GM18951 (cell line): ENCODE measurements around the gene CLCN6.

ENCODE experiments used
- POLR2A ChIP-seq: IDR thresholded peaks from 4 replicates; pipeline ENCODE4 v1.6.1; 2011; ENCODE audit warnings: mild to moderate bottlenecking; ENCODE audit not compliant: insufficient read length, insufficient read depth; ENCODE audit errors: extremely low read depth
- in situ Hi-C: fragments of 300-500 bp; cut with MboI; formaldehyde crosslinking; loops from one replicate; pipeline ENCODE4 v1.12.0; 2022; ENCODE audit warnings: low sequenced_read_pairs, mixed read lengths, inconsistent platforms; ENCODE audit not compliant: unreplicated experiment

The CLCN6 gene

DNA sequence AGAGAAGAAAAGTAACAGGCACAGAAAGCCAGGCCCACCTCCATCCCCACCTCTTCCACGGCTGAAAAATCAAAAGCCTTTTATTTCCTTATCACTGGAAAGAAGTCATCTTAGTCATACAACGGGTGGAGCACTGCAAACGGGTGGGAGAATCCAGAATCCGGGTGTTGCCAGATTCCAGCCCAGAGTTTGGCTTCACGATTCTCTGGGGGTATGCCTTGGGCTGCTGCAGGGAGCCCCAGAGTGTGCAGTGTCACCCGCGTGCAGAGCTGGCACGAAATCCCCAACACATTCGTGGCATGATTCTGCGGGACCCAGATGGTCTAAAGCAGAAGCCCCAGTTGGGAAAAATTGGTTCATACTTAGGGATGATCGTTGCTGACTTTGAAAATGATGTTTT is 44.2 kb downstream of the CLCN6 start:
- TF ChIP-seq POLR2A: no peak
- in situ Hi-C loops: no loop called here

DNA sequence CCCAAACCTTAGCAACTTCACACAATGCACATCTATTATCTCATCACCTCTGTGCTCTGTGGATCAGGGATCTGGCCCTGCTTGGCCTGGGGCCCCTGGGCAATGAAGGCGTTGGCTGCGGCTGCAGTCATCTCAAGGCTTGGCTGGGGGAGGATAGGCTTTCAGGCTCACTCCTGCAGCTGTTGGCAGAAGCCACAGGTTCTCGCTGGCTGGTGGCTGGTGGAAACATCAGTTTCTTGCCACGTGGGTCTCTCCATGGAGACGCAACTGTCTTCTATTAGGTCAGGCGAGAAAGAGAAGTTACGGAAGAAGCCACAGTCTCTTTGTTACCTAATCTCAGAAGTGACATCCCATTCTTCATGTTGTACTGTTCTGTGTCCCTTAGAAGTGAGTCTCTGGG is 45.2 kb downstream of the CLCN6 start:
- in situ Hi-C loops: no loop called here
- no peak for TF ChIP-seq POLR2A

GRCh38 chr1:11854519-11854918 is 48.5 kb downstream of the CLCN6 start:
- in situ Hi-C loops: no loop called here
- no peak for TF ChIP-seq POLR2A

DNA sequence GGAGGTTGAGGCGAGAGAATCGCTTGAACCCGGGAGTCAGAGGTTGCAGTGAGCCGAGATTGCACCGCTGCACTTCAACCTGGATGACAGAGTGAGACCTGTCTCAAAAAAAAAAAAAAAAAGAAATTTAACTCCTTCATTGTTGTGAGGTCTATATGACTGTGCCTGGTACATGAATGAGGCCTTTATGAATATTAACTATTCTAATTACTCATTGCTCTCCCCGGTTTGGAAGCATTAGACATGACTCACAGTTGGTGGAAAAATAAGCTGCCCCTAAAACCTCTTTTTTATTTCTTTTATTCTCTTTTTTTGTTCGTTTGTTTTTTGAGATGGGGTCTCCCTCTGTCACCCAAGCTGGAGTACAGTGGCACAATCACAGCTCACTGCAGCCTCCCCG is 49.4 kb downstream of the CLCN6 start:
- in situ Hi-C loops: no loop called here
- TF ChIP-seq POLR2A: no peak

- in situ Hi-C loops: no loop called here
- TF ChIP-seq POLR2A: no peak
Observed at GRCh38 chr1:11856698-11857097, 50.7 kb downstream of the CLCN6 start.

GRCh38 chr1:11857164-11857851 is 51.3 kb downstream of the CLCN6 start:
- TF ChIP-seq POLR2A: no peak
- in situ Hi-C loops: no loop called here

DNA sequence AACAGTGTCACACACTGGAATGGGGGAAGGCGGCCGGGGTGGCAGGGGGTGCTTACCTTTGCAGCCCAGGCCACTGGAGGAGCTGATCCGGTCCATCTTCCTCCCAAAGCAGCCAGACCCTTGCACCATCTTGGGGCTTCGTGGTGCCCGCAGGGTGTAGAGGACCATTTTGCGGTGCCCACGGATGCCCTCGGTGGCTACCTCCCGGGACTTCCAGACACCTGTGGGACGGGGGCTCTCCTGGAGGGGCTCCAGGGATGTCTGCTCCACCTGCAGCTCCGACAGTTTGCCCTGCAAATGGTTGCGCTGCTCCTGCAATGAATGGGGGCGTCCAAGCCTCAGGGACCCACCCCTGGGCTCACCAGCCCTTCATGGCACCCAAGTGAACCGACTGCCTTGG is 52.2 kb downstream of the CLCN6 start:
- no peak for TF ChIP-seq POLR2A
- in situ Hi-C loops: no loop called here

DNA sequence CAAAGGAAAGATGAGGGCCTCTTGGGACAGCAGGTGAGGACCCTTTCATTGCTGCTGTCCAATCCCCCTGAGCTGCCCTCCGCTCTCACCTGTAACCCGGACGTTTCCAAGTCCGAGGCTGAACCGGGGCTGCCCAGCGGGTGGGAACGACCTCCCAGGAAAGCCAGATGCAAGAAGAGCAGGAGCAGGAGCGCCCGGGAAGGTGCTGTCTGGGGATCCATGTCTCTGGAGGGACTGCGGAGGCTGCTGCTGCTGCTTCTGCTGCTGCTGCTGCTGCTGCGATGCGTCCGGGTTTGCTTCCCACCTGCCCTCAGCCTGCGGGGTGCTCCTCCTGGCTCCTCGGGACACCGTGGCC is 52.6 kb downstream of the CLCN6 start, which contains the start of gene NPPB:
TSS of gene NPPB (minus strand) at position 333 of the 355 bp plus-strand sequence. CDS start at position 221, 112 bp downstream.
- TF ChIP-seq POLR2A: no peak
- in situ Hi-C loops: no loop called here

DNA sequence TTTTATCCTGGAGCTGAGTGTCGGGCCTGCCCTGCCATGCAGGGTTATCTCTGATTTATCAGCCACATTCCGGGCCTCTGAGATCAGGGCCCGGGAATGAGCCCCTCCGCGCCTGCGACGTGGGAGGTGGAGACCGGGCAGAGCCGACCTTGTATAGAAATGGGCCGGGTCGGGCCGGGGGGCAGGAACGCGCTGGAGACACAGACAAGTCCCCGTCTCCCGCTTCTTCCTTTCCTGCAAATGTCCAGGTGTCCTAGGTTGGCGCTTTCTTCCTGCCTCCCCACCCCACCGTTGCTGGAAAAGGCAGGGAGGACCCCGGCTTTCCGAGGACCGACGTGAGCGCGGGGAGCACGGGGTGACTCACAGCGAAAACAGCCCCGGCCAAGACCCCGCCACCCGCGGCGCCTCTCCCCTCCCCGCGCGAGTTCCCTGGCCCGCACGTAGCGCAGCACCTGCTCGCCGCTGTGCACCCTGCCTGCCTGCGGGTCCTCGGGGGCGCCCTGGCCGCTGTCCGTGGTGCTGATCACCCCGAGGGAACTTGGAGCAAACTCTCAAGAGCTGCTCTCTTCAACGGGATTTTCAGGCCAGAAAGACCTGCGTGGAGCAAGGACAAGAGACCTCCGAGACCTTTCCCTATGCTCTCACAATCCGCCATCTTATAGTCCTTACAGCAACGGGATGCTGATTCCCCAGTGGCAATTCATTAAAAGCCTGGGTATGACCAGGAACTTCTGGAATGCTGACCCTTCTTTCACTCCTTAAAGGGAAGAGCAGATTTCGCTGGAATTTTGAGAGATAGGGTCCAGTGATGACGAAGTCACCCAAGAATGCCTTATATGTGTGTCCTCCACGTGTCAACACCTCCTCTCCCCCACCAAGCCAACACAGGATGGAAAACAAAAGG is 53.2 kb downstream of the CLCN6 start:
- no peak for TF ChIP-seq POLR2A
- in situ Hi-C loops: no loop called here

- TF ChIP-seq POLR2A: no peak
- in situ Hi-C loops: no loop called here
Observed at GRCh38 chr1:11860083-11860482, 54.1 kb downstream of the CLCN6 start.

DNA sequence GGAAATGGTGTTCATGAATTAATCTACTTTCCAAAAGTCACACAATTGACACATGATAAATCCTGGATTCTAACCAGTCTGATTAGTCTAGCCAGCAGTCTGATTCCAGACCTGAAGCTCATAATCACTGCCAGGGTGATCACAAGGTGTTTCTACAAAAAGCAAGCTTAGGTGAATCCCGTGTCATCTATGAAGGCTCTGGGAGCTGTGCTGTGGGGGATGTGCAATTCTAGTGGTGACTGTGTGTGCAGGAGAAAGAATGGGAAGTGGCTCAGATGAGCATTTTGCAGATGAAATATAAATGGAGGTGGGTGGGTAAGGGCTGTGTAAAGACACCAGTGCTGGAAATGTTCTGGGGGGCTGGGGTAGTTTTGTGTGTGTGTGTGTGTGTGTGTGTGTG is 54.6 kb downstream of the CLCN6 start:
- in situ Hi-C loops: no loop called here
- TF ChIP-seq POLR2A: no peak

GRCh38 chr1:11862890-11863289 is 56.9 kb downstream of the CLCN6 start:
- in situ Hi-C loops: no loop called here
- no peak for TF ChIP-seq POLR2A

- in situ Hi-C loops: no loop called here
- no peak for TF ChIP-seq POLR2A
Observed at GRCh38 chr1:11868331-11868980, 62.5 kb downstream of the CLCN6 start.
